Left kidney (tissue), 1 donor: ENCODE measurements around the gene AKAP4. TPM values are rescaled to one million over a fixed set of nuclear protein-coding genes. Genes with fewer than 3 reads are reported as not detected.

ENCODE experiments used
- polyA plus RNA-seq: library from polyadenylated mRNA; unstranded; fragments of 120-200 nt; gene quantifications from one replicate; pipeline ENCODE4 v1.2.1, GENCODE V29; 2013; ENCODE audit not compliant: insufficient read length

The AKAP4 gene
- polyA plus RNA-seq, 1 donor = 0.07 TPM

Other genes starting within 250 kb of the AKAP4 start
- gene CCNB3, start 3.8 kb upstream of the AKAP4 start, polyA plus RNA-seq = 1.6 TPM